HG03342 (cell line): ENCODE data around the gene BMAL2.

ENCODE experiments used
- ATAC-seq: cut with Tn5 transposase; IDR thresholded peaks from one replicate; pipeline ENCODE4 v1.9.1; 2021; ENCODE audit warnings: mild to moderate bottlenecking, moderate library complexity; ENCODE audit not compliant: unreplicated experiment

Gene BMAL2, protein sequence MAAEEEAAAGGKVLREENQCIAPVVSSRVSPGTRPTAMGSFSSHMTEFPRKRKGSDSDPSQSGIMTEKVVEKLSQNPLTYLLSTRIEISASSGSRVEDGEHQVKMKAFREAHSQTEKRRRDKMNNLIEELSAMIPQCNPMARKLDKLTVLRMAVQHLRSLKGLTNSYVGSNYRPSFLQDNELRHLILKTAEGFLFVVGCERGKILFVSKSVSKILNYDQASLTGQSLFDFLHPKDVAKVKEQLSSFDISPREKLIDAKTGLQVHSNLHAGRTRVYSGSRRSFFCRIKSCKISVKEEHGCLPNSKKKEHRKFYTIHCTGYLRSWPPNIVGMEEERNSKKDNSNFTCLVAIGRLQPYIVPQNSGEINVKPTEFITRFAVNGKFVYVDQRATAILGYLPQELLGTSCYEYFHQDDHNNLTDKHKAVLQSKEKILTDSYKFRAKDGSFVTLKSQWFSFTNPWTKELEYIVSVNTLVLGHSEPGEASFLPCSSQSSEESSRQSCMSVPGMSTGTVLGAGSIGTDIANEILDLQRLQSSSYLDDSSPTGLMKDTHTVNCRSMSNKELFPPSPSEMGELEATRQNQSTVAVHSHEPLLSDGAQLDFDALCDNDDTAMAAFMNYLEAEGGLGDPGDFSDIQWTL

DNA sequence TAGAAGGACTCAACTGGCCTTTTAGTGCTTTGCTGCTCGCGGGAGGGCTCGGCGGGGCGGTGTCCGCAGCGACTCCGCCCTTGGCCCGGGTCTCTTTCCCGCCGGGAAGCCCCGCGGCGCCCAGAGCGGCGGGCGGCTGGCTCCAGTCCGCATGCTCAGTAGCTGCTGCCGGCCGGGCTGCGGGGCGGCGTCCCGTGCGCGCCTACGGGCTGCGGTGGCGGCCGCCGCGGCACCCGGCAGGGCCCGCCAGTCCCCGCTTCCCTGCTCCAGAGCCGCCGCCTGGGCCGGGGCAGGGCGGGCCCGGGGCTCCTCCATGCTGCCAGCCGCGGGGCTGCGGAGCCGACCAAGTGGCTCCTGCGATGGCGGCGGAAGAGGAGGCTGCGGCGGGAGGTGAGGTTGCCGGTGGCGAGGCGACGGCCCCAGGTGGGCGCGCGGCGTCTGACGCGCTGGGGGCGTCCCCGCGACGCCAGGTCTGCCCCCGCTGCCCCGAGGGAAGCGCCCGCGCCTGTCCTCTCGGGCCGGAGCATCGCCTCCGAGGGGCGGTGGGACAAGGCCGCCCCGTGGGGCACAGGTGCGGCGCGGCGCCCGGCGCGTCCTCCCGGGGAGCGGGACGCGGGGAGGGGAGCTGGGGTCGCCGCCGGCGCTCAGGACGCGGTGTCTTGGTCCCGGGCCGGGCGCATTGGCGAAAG lies at the start of gene BMAL2:
TSS of gene BMAL2 (plus strand) at position 123 of the 689 bp plus-strand sequence. CDS start at position 360, 237 bp downstream.
- peak; percentile 35 for ATAC-seq

DNA sequence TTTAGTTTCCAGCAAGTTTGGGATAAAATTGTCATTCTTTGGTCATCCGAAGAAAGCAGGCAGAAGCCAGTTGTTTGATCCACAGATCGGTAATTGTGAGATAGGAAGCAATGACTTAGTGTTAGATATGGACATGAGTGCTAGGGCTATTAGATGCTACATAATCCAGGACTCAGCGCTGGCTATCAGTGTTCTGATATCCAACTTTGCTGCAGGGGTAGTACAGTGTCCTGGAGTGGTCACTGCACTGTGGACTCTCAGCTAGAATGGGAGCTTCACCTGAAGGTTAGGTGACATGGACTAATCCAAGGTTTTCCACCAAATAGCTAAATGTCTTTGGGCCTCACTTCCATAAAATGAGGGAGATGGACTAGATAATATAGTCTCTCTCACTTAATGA lies 48.6 kb upstream of the BMAL2 start:
- ATAC-seq: no peak

DNA sequence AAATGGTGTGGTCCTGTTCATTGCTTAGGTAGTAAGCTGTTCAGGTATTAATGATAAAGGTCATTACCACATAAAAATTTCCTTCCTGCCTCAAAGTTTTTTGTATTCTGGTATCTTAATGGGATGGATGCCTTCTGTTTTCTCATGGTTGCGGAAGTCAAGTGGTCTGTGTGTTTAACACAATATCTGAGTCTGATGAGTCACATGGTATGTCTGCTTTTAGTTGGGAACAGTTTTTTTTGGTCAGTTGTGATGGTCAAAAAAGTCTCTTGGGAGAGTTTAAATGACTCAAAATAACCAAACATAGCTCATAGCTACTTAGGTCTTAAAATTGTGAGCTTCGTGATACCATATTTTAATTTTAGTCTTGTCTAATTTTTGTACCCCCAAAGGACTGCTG lies 47.9 kb upstream of the BMAL2 start:
- peak; percentile 67 for ATAC-seq

DNA sequence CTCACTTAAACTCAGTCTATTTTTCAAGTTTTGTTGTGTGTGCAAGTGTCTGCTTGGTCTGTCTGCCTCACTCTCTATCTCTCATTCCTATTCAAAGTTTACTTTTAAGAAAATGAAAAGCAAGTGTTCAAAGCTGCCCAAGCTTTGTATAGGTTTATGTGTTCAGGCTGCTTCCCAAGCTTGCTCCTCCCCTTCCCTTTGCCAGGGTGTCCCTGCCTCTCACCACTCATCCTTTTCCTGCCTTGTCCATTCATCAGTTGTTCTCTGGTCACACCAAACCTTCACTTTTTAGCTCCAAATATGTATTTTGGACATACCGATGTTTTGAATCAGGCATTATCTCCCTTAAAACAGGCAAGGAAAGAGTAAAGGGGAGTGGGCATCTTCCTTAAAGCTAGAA lies 47.2 kb upstream of the BMAL2 start:
- no peak for ATAC-seq

DNA sequence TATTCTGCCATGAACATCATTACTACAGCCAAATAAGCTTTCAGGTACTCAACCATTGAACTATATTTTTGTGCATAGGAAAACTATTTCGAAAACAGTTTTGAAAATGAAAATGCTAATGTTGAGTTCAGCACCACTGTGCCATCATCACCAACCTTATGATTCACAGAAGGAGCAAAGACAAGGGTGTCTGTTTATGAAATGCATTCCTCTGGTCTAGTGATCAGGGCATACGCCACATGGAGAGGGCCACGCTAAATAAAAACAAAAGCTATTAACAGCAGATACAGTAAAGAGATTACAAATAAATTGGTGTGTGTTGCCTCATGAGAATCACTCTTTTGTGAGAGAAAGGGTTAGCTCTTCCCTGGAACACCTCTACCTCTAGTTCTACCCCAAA lies 43.2 kb upstream of the BMAL2 start:
- ATAC-seq: no peak

DNA sequence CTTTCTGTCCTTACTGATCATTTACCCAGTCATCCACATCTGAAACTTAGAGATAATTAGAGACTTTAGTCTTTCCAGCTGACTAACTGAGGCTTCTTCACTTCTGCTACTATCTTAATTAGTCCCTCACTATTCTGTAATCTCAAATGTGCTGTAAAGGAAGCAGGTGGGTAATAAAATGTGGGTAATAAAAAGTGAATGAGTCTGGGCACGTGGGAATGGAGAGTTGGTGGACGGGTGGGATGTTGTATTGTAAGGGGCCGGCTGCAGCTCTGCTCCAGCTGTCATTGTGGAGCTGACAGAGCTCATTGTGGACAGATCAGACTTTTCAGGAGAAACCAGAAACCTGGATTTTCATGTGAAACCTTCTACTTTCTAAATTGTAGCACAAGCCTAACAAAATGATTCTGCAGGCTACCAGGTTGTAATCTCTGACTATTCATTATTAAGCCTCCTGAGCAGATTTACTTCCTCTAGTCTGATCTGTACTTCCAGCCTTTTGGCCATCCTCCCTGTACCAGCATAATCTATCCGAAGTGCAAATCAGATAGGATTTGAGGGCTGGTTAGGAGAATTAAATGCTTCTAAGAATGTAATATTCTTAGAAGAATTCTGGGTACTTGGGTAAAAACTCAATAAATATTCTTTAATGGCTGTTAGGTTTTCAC lies 42.0 kb upstream of the BMAL2 start:
- ATAC-seq: no peak

DNA sequence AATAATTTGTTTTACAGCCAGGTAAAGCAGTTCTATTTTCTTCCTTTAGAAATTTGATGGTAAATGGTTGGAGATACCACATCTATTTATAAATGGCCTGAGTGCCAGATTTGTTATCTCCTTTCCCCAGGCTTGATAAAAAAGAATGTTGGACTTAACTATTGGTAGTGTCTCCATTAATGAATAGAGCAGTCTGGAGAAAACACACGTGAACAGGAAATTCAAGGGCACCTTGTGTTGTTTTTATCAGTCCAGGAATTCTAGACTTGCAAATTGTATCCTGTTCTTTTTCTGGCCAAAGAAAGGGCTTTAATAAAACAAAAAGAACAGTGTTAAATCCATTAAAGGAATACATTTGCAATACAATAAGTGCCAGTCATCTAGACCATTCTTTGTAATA lies 40.8 kb upstream of the BMAL2 start:
- ATAC-seq: no peak

DNA sequence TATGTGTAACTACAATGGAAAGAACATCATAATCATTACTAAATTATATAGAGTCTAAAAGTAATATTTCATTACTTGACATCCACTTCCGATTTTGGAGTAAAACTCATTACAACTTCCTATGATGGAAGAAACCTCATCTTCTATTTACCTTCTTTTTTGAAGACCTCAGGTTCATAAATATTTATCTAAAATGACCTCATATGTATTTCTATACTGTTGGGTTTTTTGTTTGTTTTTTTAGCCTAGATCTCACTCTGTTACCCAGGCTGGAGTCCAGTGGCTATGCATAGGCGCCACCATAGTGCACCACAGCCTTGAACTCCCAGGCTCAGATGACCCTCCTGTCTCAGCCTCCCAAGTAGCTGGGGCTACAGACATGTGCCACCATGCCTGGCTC lies 39.9 kb upstream of the BMAL2 start:
- no peak for ATAC-seq

DNA sequence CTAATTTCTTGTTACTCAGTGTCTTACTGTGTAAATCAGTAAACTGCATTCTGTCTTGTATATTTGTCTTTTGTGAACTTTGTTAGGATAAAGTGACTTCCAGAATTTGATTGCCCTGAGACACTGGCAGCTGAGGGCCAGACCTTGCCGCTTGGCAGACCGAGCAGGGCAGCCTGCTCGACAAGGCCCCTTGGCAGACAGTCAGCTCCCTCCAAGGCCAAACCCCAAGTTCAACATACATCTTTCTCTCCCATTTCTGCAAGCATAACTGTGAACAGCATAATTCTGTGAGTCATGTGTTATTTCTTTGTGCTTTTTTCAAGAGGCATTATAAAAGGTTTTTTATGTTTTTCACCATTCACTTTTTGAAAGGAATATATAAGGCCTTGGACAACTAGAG lies 39.2 kb upstream of the BMAL2 start:
- ATAC-seq: no peak

DNA sequence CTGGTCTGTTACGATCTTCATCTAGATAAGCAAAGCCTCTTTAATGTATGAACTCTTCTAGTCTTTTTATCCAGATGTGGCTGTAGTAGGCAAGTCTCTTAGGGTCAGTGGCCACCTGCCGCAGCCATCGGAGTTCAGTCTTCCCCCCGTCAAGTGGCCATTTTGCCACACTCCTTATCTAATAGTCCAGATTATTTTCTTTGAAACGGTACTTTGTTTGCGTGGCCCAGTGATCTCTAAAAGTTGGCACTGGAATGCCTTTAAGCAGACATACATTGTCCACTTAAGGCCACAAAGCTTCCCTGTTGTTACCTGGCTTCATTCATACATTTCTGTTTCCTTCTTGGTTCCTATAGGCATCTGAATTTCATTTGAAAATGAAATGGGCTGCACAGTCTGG lies 36.0 kb upstream of the BMAL2 start:
- ATAC-seq: no peak

DNA sequence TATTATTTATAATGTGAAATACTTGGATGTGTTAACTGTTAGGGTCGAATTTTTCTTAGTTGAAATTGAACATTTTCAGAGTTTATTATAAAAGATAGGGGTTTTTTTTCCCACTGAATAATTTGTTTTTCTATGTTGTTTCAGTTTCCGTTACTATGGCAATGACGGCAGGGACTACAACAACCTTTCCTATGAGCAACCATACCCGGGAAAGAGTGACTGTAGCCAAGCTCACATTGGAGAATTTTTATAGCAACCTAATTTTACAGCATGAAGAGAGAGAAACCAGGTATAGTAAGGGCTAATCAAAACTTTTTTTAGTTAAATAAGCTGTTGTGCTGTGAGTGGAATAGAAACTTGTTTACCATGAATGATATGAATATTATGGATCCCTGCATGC lies 35.1 kb upstream of the BMAL2 start:
- no peak for ATAC-seq

DNA sequence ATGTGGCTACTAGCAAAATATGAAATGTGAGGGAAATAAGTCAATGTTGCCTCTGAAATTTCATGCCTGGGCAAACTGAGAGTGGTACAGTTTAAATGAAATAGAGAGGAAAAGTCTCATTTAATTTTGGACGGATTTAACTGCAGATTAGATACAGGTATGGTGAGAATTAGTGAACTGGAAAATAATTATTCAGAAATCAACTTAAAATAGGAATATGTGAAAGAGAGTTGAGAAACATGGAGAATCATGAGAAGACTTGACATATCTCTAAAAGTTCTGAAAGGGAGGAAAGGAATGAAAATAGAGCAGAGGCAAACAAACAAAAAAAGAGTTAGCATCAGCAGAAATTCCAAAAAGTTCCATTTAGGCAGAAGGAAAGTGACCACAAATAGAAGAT lies 33.5 kb upstream of the BMAL2 start:
- no peak for ATAC-seq

DNA sequence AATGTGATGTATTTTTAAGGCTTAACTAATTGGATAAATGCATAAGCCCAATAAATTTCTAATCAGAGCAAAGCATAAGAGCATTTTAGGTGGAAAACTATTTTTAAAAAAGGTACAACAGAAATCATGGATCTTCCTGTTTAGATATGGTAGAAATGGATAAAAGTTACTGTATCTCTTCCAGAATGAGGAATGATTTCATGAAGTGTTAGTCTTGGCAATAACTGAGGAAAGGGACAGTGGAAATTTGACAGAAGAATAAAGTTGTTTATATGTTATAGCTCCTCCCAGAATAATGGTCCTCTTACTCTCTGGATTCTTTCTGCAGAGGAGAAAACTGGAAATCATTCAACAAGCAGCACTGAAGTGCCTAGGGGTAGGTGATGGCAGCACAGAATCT lies 32.4 kb upstream of the BMAL2 start:
- no peak for ATAC-seq

DNA sequence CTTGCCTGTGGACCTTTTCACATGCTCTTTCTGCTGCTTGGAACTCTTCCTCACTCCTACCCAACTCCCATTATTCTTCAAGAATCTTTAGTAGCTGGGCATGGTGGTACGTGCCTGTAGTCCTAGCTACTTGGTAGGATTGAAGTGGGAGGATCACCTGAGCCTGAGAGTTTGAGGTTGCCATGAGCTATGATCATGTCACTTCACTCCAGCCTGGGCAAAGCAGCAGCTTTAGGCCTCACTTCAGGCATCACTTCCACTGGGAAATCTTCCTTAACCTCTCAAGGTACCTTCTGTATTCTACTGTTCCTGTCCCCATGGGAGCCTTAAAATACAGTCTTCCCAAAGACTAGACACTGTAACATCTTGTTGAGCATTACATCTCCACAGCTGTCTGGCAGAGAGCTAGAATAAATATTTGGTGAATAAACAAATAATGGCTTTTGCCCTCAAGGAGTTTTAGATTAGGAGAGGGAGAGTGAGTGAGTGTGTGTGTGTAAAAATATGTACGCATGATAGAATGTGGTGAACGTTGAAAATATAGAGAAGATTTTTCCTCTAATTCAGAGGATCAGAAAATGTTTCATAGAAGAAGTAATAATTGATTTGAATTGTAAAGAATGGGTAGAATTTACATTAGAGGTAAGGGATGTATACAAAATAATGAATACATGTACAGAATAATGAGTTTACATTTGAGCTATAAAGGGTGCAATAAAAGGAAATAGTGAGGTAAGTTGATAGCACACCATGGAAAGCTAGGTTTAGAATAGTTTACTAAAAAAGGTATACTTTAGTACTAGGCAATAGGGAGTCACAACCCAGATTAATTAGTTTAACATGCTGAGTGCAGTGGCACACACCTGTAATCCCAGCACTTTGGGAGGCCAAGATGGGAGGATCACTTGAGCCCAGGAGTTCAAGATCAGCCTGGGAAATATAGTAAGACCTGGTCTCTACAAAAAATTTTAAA lies 29.2 kb upstream of the BMAL2 start:
- no peak for ATAC-seq

DNA sequence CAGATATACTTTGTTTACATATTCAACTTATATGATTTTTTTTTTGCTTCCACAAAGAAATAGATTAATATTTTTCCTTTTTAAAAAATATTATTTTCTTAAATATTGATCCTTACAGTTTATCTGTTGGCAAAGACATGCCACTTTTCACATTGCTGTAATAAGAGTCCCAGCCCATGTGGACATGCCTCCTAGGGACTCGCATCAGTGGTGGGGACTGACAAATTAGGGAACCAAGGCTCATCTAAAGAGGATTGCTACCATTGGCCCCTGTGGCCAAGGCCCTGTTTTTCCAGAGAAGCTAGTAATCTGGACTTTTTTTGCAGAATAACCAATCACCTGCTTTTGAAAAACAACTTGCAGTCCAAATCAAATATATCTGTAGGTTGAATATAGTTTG lies 27.8 kb upstream of the BMAL2 start:
- ATAC-seq: no peak

DNA sequence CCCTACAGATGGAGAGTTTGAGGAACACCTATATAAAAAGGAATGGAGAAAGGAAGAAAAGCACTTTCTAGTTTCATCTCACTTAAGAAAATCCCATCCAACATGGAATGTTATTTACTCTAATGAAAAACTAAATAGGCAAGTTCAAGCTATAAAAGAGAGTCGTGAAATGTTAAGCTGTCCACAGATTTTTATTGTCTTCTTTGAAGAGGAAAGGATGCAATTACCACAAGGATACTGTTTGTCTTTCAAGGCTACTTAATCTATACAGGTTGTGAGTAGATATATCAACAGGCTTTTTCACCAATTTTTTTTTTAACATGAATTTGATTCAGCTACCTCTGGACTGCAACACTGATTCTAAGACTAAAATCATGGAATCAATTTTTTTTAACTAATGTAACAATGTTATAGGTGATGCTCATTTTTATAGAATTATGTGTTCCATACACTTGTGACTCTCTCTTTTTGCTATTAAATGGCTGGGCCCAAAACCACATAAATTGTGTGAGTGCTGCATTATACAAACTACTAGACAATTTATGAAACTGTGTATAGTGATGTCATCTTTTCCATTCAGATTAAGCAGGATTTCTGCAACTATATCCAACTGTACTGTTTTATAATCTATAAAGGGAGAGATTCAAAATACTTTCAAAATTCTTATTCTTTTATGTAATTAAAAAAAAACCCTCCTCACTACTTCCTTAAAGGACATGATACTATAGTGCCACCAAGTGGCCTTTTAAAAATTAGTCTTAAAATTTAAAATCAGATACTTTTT lies 26.8 kb upstream of the BMAL2 start:
- no peak for ATAC-seq

DNA sequence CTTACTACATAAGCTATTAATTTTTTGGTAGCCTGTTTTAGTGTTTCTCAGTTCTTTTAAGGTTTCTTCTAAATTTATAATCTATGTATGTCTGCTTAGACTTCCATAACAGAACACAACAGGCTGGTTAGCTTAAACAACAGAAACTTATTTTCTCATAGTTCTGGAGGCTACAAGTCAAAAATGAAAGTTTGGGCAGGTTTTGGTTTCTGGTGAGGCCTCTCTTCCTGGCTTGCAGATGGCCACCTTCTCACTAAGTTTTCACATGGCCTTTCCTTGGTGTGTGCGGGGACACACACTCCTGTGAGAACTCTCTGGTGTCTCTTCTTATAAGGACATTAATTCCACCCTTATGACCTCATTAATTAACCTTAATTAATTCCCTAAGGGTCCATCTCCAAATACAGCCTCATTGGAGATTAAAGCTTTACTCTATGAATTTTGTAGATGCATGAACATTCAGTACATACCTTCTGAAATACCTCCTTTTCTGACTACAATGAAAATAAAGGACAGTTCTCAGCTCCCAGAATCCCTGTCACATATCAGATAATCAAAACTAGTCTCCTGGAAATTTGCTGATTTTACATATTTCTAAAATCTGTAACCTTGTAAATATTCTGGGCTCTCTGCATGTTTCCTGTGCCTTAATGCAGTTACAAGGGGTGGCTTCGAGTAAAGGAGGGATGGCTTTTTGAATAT lies 23.2 kb upstream of the BMAL2 start:
- ATAC-seq: no peak

DNA sequence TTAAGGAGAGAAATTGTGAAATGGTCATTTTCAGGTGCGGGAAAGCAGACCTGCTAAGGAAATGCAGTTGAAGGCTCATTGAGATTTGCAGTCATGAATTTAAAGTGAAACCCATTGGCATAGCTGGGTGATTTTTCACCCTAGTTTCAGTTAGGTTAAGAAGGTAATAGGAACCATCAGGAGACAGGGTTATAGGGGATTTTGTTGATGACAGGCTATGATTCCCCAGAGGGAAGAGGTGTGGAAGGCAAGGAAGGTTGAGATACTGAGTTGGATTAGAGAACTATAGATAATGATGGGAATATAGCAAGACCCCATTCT lies 22.7 kb upstream of the BMAL2 start:
- no peak for ATAC-seq

DNA sequence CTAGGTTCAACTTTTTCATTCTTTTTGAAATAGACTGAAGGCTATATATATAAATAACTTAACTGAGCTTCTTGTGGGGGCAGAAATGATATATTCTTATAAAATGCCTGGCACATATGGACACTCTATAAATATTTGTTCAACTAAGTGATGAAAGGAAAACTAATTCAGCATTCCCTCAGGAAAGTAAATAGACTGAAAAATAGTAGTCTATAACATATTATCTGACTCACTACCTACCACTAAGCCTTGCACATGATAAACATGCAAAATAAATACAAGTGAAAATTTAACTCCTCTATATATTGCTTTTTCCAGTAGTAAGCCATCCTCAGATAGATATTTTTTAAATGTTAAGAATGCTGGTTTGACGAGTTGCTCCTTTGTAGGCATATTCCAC lies 15.7 kb upstream of the BMAL2 start:
- ATAC-seq: no peak
